B cell (primary cell): ENCODE results near the gene NDUFV2. TPM values are rescaled to one million over a fixed set of nuclear protein-coding genes. Genes with fewer than 3 reads are reported as not detected.

Experiments
- ATAC-seq: fragments of 200-7000 bp; cut with Tn5 transposase; one replicate; pipeline ENCODE4 v1.10.0; 2021; ENCODE audit warnings: low read depth, mild to moderate bottlenecking, moderate number of reproducible peaks, moderate library complexity
- CTCF ChIA-PET: fragments of 350-600 bp; sonication (Branson Sonifier 250); formaldehyde crosslinking; loops from one replicate; lab custom pipeline; 2021; ENCODE audit warnings: antibody characterized with exemption, inconsistent platforms; lab: Charles Lee
- POLR2A ChIA-PET: fragments of 350-600 bp; sonication (Branson Sonifier 250); formaldehyde crosslinking; loops from one replicate; lab custom pipeline; 2021; ENCODE audit warnings: antibody characterized with exemption; lab: Charles Lee
- DNase-seq: peaks from one replicate; pipeline ENCODE4 v3.0.0; 2013
- H2AFZ ChIP-seq: 2 replicates; pipeline ENCODE4 v1.6.1; 2012; ENCODE audit warnings: mild to moderate bottlenecking, low read depth, low read length; ENCODE audit not compliant: insufficient read depth, poor library complexity, severe bottlenecking
- H3K27ac ChIP-seq, 2 donors: 1 replicate in 1 of 2; 2 replicates in 1 of 2; pipeline ENCODE4 v1.5.1; 2012 to 2013; ENCODE audit warnings: low read length in 2 of 2, mild to moderate bottlenecking in 2 of 2, moderate library complexity in 1 of 2
- H3K27me3 ChIP-seq, 4 experiments: fragments of 200-600 bp in 1 of 4; sonication (generic) in 1 of 4; replicated peaks in 1 of 4; 1 replicate in 2 of 4; 2 replicates in 2 of 4; pipeline versions ENCODE4 v1.6.1 to v1.7.0; 2013 to 2016; ENCODE audit warnings: low read length in 3 of 4, mild to moderate bottlenecking in 2 of 4, mixed read lengths in 1 of 4, moderate library complexity in 1 of 4; ENCODE audit not compliant: insufficient read depth in 4 of 4, control insufficient read depth in 3 of 4; ENCODE audit errors: control extremely low read depth in 1 of 4
- H3K36me3 ChIP-seq, 2 experiments: replicated peaks in 1 of 2; 1 replicate in 1 of 2; 2 replicates in 1 of 2; pipeline versions ENCODE4 v1.6.1 to v1.7.1; 2013; ENCODE audit warnings: low read length in 1 of 2; ENCODE audit not compliant: insufficient read depth in 2 of 2, control insufficient read depth in 1 of 2; ENCODE audit errors: control extremely low read depth in 1 of 2, extremely low read depth in 1 of 2
- H3K4me1 ChIP-seq, 2 donors: fragments of 200-600 bp in 1 of 2; sonication (generic) in 1 of 2; 1 replicate in 1 of 2; 2 replicates in 1 of 2; pipeline versions ENCODE4 v1.5.1 to v1.6.1; 2013 to 2017; ENCODE audit warnings: low read length in 2 of 2; ENCODE audit not compliant: control insufficient read depth in 2 of 2, insufficient read depth in 2 of 2
- H3K4me2 ChIP-seq: replicated peaks from 2 replicates; pipeline ENCODE3; 2012; ENCODE audit warnings: mild to moderate bottlenecking, low read depth, low read length; ENCODE audit not compliant: poor library complexity, severe bottlenecking
- H3K4me3 ChIP-seq, 5 experiments: fragments of 200-600 bp in 1 of 5; sonication (generic) in 1 of 5; 1 replicate in 3 of 5; 2 replicates in 2 of 5; pipeline versions ENCODE4 v1.5.1 to v1.7.0; 2011 to 2016; ENCODE audit warnings: low read length in 4 of 5, mild to moderate bottlenecking in 4 of 5, low read depth in 2 of 5, control low read depth in 1 of 5, moderate library complexity in 1 of 5; ENCODE audit not compliant: insufficient read depth in 1 of 5; ENCODE audit errors: control extremely low read depth in 1 of 5, extremely low read depth in 1 of 5
- H3K79me2 ChIP-seq: fragments of 200-600 bp; sonication (generic); one replicate; pipeline ENCODE4 v1.6.0; 2016; ENCODE audit warnings: low read length; ENCODE audit not compliant: control insufficient read depth, insufficient read depth
- H3K9ac ChIP-seq: fragments of 200-600 bp; sonication (generic); 2 replicates; pipeline ENCODE4 v1.6.1; 2017; ENCODE audit warnings: mild to moderate bottlenecking, low read length, moderate library complexity
- H3K9me3 ChIP-seq, 3 donors: one replicate each; pipeline versions ENCODE4 v1.6.1 to v1.7.1; 2013; ENCODE audit warnings: low read length in 2 of 3; ENCODE audit not compliant: control insufficient read depth in 2 of 3, insufficient read depth in 1 of 3; ENCODE audit errors: control extremely low read depth in 1 of 3
- H4K20me1 ChIP-seq: 2 replicates; pipeline ENCODE4 v1.6.0; 2012; ENCODE audit warnings: mild to moderate bottlenecking, low read length; ENCODE audit not compliant: insufficient read depth, control insufficient read depth, poor library complexity, severe bottlenecking
- H3K27ac Mint-ChIP-seq: one replicate; pipeline ENCODE4 v1.8.0; 2021; ENCODE audit warnings: mixed read lengths
- H3K27me3 Mint-ChIP-seq: one replicate; pipeline ENCODE4 v1.8.0; 2021; ENCODE audit warnings: mixed read lengths
- H3K4me1 Mint-ChIP-seq: one replicate; pipeline ENCODE4 v1.8.0; 2021; ENCODE audit warnings: mixed read lengths
- H3K4me3 Mint-ChIP-seq: one replicate; pipeline ENCODE4 v1.8.0; 2021; ENCODE audit warnings: mixed read lengths
- H3K9me3 Mint-ChIP-seq: one replicate; pipeline ENCODE4 v1.8.0; 2022; ENCODE audit warnings: mixed read lengths; ENCODE audit not compliant: insufficient read depth
- CTCF ChIP-seq: fragments of 200-600 bp; IDR thresholded peaks from one replicate; pipeline ENCODE4 v1.8.0; 2022; ENCODE audit warnings: antibody characterized with exemption, mild to moderate bottlenecking
- EZH2 ChIP-seq: IDR thresholded peaks from 2 replicates; pipeline ENCODE4 v1.6.1; 2012; ENCODE audit warnings: borderline replicate concordance, low read depth, mild to moderate bottlenecking, moderate library complexity, low read length; ENCODE audit not compliant: insufficient read depth, poor library complexity, severe bottlenecking
- WGBS: methylation state at CpG from one replicate; pipeline ENCODE4 v1.1.5; 2013; ENCODE audit warnings: missing lambda C conversion rate; ENCODE audit not compliant: insufficient coverage; 5-methylcytosine and 5-hydroxymethylcytosine counted together
- intact Hi-C: fragments of 100-400 bp; cut with micrococcal nuclease; formaldehyde crosslinking; loops from one replicate; pipeline ENCODE4 v1.10.0; 2022
- polyA plus RNA-seq: library from polyadenylated mRNA; depleted of rRNA; stranded (reverse); fragments of >200 nt; gene quantifications from 2 replicates; pipeline ENCODE4 v1.2.3, GENCODE V29; 2012
- total RNA-seq, 2 donors: library from RNA; stranded (reverse); fragments of 120-200 nt in 1 of 2; gene quantifications; 1 replicate in 1 of 2; 2 replicates in 1 of 2; pipeline versions ENCODE4 v1.2.3 to v1.2.4, GENCODE V29; 2013 to 2022

NDUFV2 gene
- total and polyA plus RNA-seq, 2 donors (not counting 1 experiment from before 2014, with no cell fraction given), result 44.4 to 137 TPM

GRCh38 chr18:9068346-9068745 is 34.2 kb upstream of the NDUFV2 start:
- no peaks in the 10 kb centered on the region for H3K27me3 Mint-ChIP-seq
- H3K27ac Mint-ChIP-seq, result no peak overlapping the region
- no peak overlapping the region for H3K4me3 Mint-ChIP-seq
- Histone ChIP-seq H4K20me1 (no peaks in the 10 kb centered on the region), H3K4me1 (peaks cover 29 to 45% of the 10 kb centered on the region in 2 donors), H3K4me2 (no peak overlapping the region), H3K9me3 (no peaks in the 10 kb centered on the region), H2AFZ (no peak overlapping the region), H3K4me3 (no peak overlapping the region), H3K27ac (no peak overlapping the region), H3K27me3 (no peaks in the 10 kb centered on the region), H3K36me3 (no peaks in the 10 kb centered on the region), H3K79me2 (no peaks in the 10 kb centered on the region), H3K9ac (no peak overlapping the region)
- no CpG with 5 or more reads among the region's 2 CpGs for WGBS
- TF ChIP-seq EZH2 (no peak), CTCF (no peak)
- ATAC-seq (no peak), DNase-seq (no peak)
- POLR2A ChIA-PET, result interaction anchor here (0.6 to 1.2 kb wide), 2 partner anchors 16 to 34 kb away, joined by 3 read pairs; partner anchors contain the start of gene NDUFV2
- CTCF ChIA-PET, result interaction anchor here (7.0 kb wide), 1 partner anchor 79 kb away, joined by 84 read pairs; no protein-coding TSS in a partner anchor
- peaks cover 43% of the 10 kb centered on the region for H3K4me1 Mint-ChIP-seq
- no peaks in the 10 kb centered on the region for H3K9me3 Mint-ChIP-seq
- intact Hi-C loops, result no loop called here

- CTCF ChIA-PET, result interaction anchor here (3.6 to 7.0 kb wide), 2 partner anchors 78 to 448 kb away, joined by 12 to 84 read pairs; no protein-coding TSS in a partner anchor
- Histone ChIP-seq H3K27me3 (no peaks in the 10 kb centered on the region), H2AFZ (peak overlapping the region; percentile 43), H4K20me1 (no peaks in the 10 kb centered on the region), H3K27ac (peak overlapping the region; percentile 57 to 67), H3K9ac (no peak overlapping the region), H3K4me2 (peak overlapping the region; percentile 52), H3K4me1 (peaks cover 30 to 44% of the 10 kb centered on the region in 2 donors), H3K79me2 (peaks cover 4% of the 10 kb centered on the region), H3K36me3 (no peaks in the 10 kb centered on the region), H3K9me3 (no peaks in the 10 kb centered on the region), H3K4me3 (no peak overlapping the region)
- ATAC-seq (peak; percentile 15), DNase-seq (peak; percentile 54)
- Mint-ChIP-seq H3K27me3 (no peaks in the 10 kb centered on the region), H3K9me3 (no peaks in the 10 kb centered on the region), H3K4me1 (peaks cover 45% of the 10 kb centered on the region), H3K4me3 (peak overlapping the region; percentile 62), H3K27ac (peak overlapping the region; percentile 86)
- intact Hi-C loops, result no loop called here
- POLR2A ChIA-PET, result no interaction called here
- TF ChIP-seq EZH2, result no peak
- TF ChIP-seq CTCF, result no peak
- 0% methylated on average over 2 of the region's 9 CpGs for WGBS
Measured at GRCh38 chr18:9069601-9070000, 32.9 kb upstream of the NDUFV2 start.
